Naive thymus-derived CD4-positive, alpha-beta T cell (primary cell): ENCODE results near the gene FAF1. TPM values are rescaled to one million over a fixed set of nuclear protein-coding genes. Genes with fewer than 3 reads are reported as not detected.
A peak's percentile ranks its signal among the peaks of the same experiment; 100 is the strongest.
"Not testable (repeated sequence)": the region's sequence is repeated elsewhere in the genome, so short reads cannot be mapped to it uniquely, and the experiment has no call there.

ENCODE experiments used
- ATAC-seq: fragments of 150-1000 bp; cut with Tn5 transposase; 2 replicates; pipeline ENCODE4 v1.10.0; 2021; ENCODE audit warnings: mild to moderate bottlenecking, moderate library complexity
- CTCF ChIA-PET: fragments of 350-600 bp; sonication (Branson Sonifier 250); formaldehyde crosslinking; loops from one replicate; lab custom pipeline; 2021; ENCODE audit warnings: antibody characterized with exemption; lab: Charles Lee
- POLR2A ChIA-PET: fragments of 350-600 bp; sonication (Branson Sonifier 250); formaldehyde crosslinking; loops from one replicate; lab custom pipeline; 2021; ENCODE audit warnings: antibody characterized with exemption, inconsistent platforms; lab: Charles Lee
- DNase-seq, 9 donors: peaks; one replicate each; pipeline versions ENCODE4 v3.0.0 to v3.0.0-alpha.2; 2020 to 2022; ENCODE audit warnings: mixed read lengths in 1 of 9
- H3K27ac ChIP-seq: one replicate; pipeline ENCODE4 v1.7.0; 2013; ENCODE audit warnings: mild to moderate bottlenecking, low read depth, low read length, moderate library complexity
- H3K27me3 ChIP-seq, 2 donors: one replicate each; pipeline ENCODE4 v1.7.0; 2013; ENCODE audit warnings: low read length in 2 of 2, mild to moderate bottlenecking in 2 of 2, moderate library complexity in 2 of 2; ENCODE audit not compliant: control insufficient read depth in 2 of 2, insufficient read depth in 2 of 2
- H3K36me3 ChIP-seq, 3 experiments: 1 replicate in 2 of 3; 2 replicates in 1 of 3; pipeline ENCODE4 v1.7.0; 2013; ENCODE audit warnings: low read length in 3 of 3, mild to moderate bottlenecking in 3 of 3, moderate library complexity in 1 of 3; ENCODE audit not compliant: insufficient read depth in 3 of 3, control insufficient read depth in 2 of 3
- H3K4me1 ChIP-seq, 2 donors: one replicate each; pipeline ENCODE4 v1.7.0; 2013; ENCODE audit warnings: low read length in 2 of 2, mild to moderate bottlenecking in 2 of 2, moderate library complexity in 1 of 2; ENCODE audit not compliant: control insufficient read depth in 2 of 2, insufficient read depth in 2 of 2
- H3K4me3 ChIP-seq: 2 replicates; pipeline ENCODE4 v1.7.0; 2013; ENCODE audit warnings: mild to moderate bottlenecking, low read length
- H3K9me3 ChIP-seq, 3 experiments: 1 replicate in 2 of 3; 2 replicates in 1 of 3; pipeline ENCODE4 v1.7.0; 2013; ENCODE audit warnings: low read length in 3 of 3; ENCODE audit not compliant: control insufficient read depth in 2 of 3
- H3K27ac Mint-ChIP-seq, 9 donors: one replicate each; pipeline ENCODE4 v1.8.0; 2020 to 2022; ENCODE audit warnings: mixed read lengths in 9 of 9, mild to moderate bottlenecking in 8 of 9, moderate library complexity in 5 of 9, inconsistent platforms in 2 of 9
- H3K27me3 Mint-ChIP-seq, 5 donors: one replicate each; pipeline ENCODE4 v1.8.0; 2021 to 2022; ENCODE audit warnings: mixed read lengths in 5 of 5, mild to moderate bottlenecking in 1 of 5
- H3K36me3 Mint-ChIP-seq, 5 donors: one replicate each; pipeline ENCODE4 v1.8.0; 2020 to 2022; ENCODE audit warnings: mixed read lengths in 5 of 5, mild to moderate bottlenecking in 3 of 5, inconsistent platforms in 1 of 5
- H3K4me1 Mint-ChIP-seq, 7 donors: one replicate each; pipeline ENCODE4 v1.8.0; 2020 to 2022; ENCODE audit warnings: mixed read lengths in 7 of 7, mild to moderate bottlenecking in 3 of 7, inconsistent platforms in 1 of 7
- H3K4me3 Mint-ChIP-seq, 10 donors: one replicate each; pipeline ENCODE4 v1.8.0; 2020 to 2022; ENCODE audit warnings: mild to moderate bottlenecking in 10 of 10, mixed read lengths in 10 of 10, moderate library complexity in 6 of 10, inconsistent platforms in 2 of 10
- H3K9me3 Mint-ChIP-seq, 11 donors: one replicate each; pipeline ENCODE4 v1.8.0; 2020 to 2022; ENCODE audit warnings: mixed read lengths in 11 of 11, mild to moderate bottlenecking in 4 of 11, inconsistent platforms in 1 of 11, moderate library complexity in 1 of 11
- intact Hi-C, 2 donors: fragments of 100-400 bp; cut with micrococcal nuclease; formaldehyde crosslinking; loops; one replicate each; pipeline ENCODE4 v1.15.1; 2023
- polyA plus RNA-seq, 2 donors: library from polyadenylated mRNA; unstranded; fragments of 300-500 nt; fragmentation: Illumina TruSeq; gene quantifications; one replicate each; pipeline ENCODE4 v1.2.3, GENCODE V29; 2021
- total RNA-seq, 6 experiments: library from RNA in 5 of 6; stranded (reverse) in 5 of 6; gene quantifications; 1 replicate in 5 of 6; 2 replicates in 1 of 6; pipeline ENCODE4 v1.2.3 and lab custom pipeline; 2021 to 2026

The FAF1 gene
- total and polyA plus RNA-seq, 7 experiments from 2014 or later = 36.9 to 66.6 (median 48.5) TPM

GRCh38 chr1:50910356-50910755 lies 49.7 kb downstream of the FAF1 start:
- Mint-ChIP-seq H3K4me1 (peaks cover 0 to 46% (median 22%) of the 10 kb centered on the region in 7 donors), H3K9me3 (peaks cover 0 to 27% (median 7%) of the 10 kb centered on the region in 11 donors), H3K36me3 (peaks cover 4 to 47% (median 16%) of the 10 kb centered on the region in 5 donors)
- H3K27ac Mint-ChIP-seq, H3K27me3 Mint-ChIP-seq, H3K36me3 ChIP-seq, H3K4me3 ChIP-seq, H3K9me3 ChIP-seq, intact Hi-C loops, H3K4me1 ChIP-seq, DNase-seq, H3K27me3 ChIP-seq, ATAC-seq, POLR2A ChIA-PET, H3K4me3 Mint-ChIP-seq, H3K27ac ChIP-seq: not testable (repeated sequence)
- CTCF ChIA-PET = interaction anchor here (0.7 kb wide), 1 partner anchor 19 kb away, joined by 3 read pairs; no protein-coding TSS in a partner anchor

- H3K4me3 ChIP-seq, CTCF ChIA-PET, ATAC-seq, H3K27me3 Mint-ChIP-seq, DNase-seq, intact Hi-C loops, POLR2A ChIA-PET, H3K4me3 Mint-ChIP-seq, H3K9me3 ChIP-seq, H3K27ac ChIP-seq, H3K27me3 ChIP-seq, H3K4me1 ChIP-seq, H3K36me3 ChIP-seq: not testable (repeated sequence)
- Mint-ChIP-seq H3K9me3 (peaks cover 0 to 28% (median 7%) of the 10 kb centered on the region in 11 donors), H3K4me1 (peaks cover 0 to 42% (median 19%) of the 10 kb centered on the region in 7 donors), H3K27ac (peak overlapping the region in 1 of 9 donors; percentile 41), H3K36me3 (peaks cover 4 to 24% (median 6%) of the 10 kb centered on the region in 5 donors)
These were observed 52.5 kb downstream of the FAF1 start for GRCh38 chr1:50907610-50908009.

- POLR2A ChIA-PET, H3K9me3 ChIP-seq, intact Hi-C loops, H3K27ac Mint-ChIP-seq, ATAC-seq, H3K4me3 ChIP-seq, H3K27me3 ChIP-seq, DNase-seq, H3K4me3 Mint-ChIP-seq, H3K36me3 ChIP-seq, H3K27ac ChIP-seq, CTCF ChIA-PET, H3K4me1 ChIP-seq, H3K27me3 Mint-ChIP-seq: not testable (repeated sequence)
- Mint-ChIP-seq H3K36me3 (peaks cover 4 to 18% (median 6%) of the 10 kb centered on the region in 5 donors), H3K4me1 (peaks cover 0 to 42% (median 22%) of the 10 kb centered on the region in 7 donors), H3K9me3 (peaks cover 0 to 26% (median 7%) of the 10 kb centered on the region in 11 donors)
These were observed 54.0 kb downstream of the FAF1 start for GRCh38 chr1:50906050-50906449.

- no peaks in the 10 kb centered on the region for H3K27me3 ChIP-seq
- ATAC-seq = no peak
- H3K36me3 ChIP-seq = no peaks in the 10 kb centered on the region
- CTCF ChIA-PET = no interaction called here
- Mint-ChIP-seq H3K4me3 (no peak overlapping the region), H3K4me1 (peaks cover 0 to 48% (median 33%) of the 10 kb centered on the region in 7 donors), H3K27me3 (no peaks in the 10 kb centered on the region), H3K27ac (no peak overlapping the region), H3K9me3 (peaks cover 0 to 10% (median 4%) of the 10 kb centered on the region in 11 donors), H3K36me3 (peaks cover 0 to 10% (median 6%) of the 10 kb centered on the region in 5 donors)
- H3K27ac ChIP-seq = no peak overlapping the region
- H3K4me1 ChIP-seq = no peaks in the 10 kb centered on the region
- DNase-seq = no peak
- H3K4me3 ChIP-seq = no peak overlapping the region
- H3K9me3 ChIP-seq = no peaks in the 10 kb centered on the region
- POLR2A ChIA-PET = no interaction called here
- intact Hi-C loops = no loop called here
These were observed 57.6 kb downstream of the FAF1 start for GRCh38 chr1:50902419-50902818.

- Mint-ChIP-seq H3K27ac (no peak overlapping the region), H3K27me3 (no peaks in the 10 kb centered on the region), H3K4me1 (peaks cover 0 to 47% (median 33%) of the 10 kb centered on the region in 7 donors), H3K4me3 (no peak overlapping the region), H3K9me3 (peaks cover 0 to 8% (median 2%) of the 10 kb centered on the region in 11 donors), H3K36me3 (peaks cover 0 to 10% (median 6%) of the 10 kb centered on the region in 5 donors)
- H3K4me3 ChIP-seq = no peak overlapping the region
- intact Hi-C loops = no loop called here
- ATAC-seq = no peak
- H3K4me1 ChIP-seq = no peaks in the 10 kb centered on the region
- no peak overlapping the region for H3K27ac ChIP-seq
- ChIA-PET POLR2A (no interaction called here), CTCF (no interaction called here)
- H3K9me3 ChIP-seq = no peaks in the 10 kb centered on the region
- no peaks in the 10 kb centered on the region for H3K27me3 ChIP-seq
- no peaks in the 10 kb centered on the region for H3K36me3 ChIP-seq
- DNase-seq = no peak
These were observed 58.2 kb downstream of the FAF1 start for GRCh38 chr1:50901872-50902271.

GRCh38 chr1:50898773-50899172 lies 61.3 kb downstream of the FAF1 start:
- Mint-ChIP-seq H3K4me3 (no peak overlapping the region), H3K27ac (peak overlapping the region in 1 of 9 donors; percentile 28), H3K4me1 (peaks cover 3 to 47% (median 42%) of the 10 kb centered on the region in 7 donors), H3K36me3 (peaks cover 0 to 30% (median 14%) of the 10 kb centered on the region in 5 donors), H3K9me3 (peaks cover 0 to 4% (median 0%) of the 10 kb centered on the region in 11 donors), H3K27me3 (no peaks in the 10 kb centered on the region)
- no peak for DNase-seq
- H3K4me3 ChIP-seq = no peak overlapping the region
- H3K4me1 ChIP-seq = no peaks in the 10 kb centered on the region
- ChIA-PET CTCF (no interaction called here), POLR2A (no interaction called here)
- no peak overlapping the region for H3K27ac ChIP-seq
- no peak for ATAC-seq
- H3K27me3 ChIP-seq = no peaks in the 10 kb centered on the region
- intact Hi-C loops = no loop called here
- no peaks in the 10 kb centered on the region for H3K36me3 ChIP-seq
- no peaks in the 10 kb centered on the region for H3K9me3 ChIP-seq

- ChIA-PET POLR2A (no interaction called here), CTCF (no interaction called here)
- H3K27me3 Mint-ChIP-seq = no peaks in the 10 kb centered on the region
These were observed 65.7 kb downstream of the FAF1 start for GRCh38 chr1:50894340-50894739.

More at GRCh38 chr1:50894340-50894739, 65.7 kb downstream of the FAF1 start:
- peaks cover 0 to 15% (median 3%) of the 10 kb centered on the region in 11 donors for H3K9me3 Mint-ChIP-seq
- Histone ChIP-seq H3K4me1 (no peaks in the 10 kb centered on the region), H3K27ac (no peak overlapping the region), H3K9me3 (no peaks in the 10 kb centered on the region), H3K36me3 (no peaks in the 10 kb centered on the region), H3K27me3 (no peaks in the 10 kb centered on the region), H3K4me3 (no peak overlapping the region)
- peaks cover 3 to 44% (median 41%) of the 10 kb centered on the region in 7 donors for H3K4me1 Mint-ChIP-seq
- no peak overlapping the region for H3K4me3 Mint-ChIP-seq
- DNase-seq (no peak), ATAC-seq (no peak)
- no peak overlapping the region for H3K27ac Mint-ChIP-seq
- intact Hi-C loops = no loop called here
- H3K36me3 Mint-ChIP-seq = peaks cover 16 to 44% (median 34%) of the 10 kb centered on the region in 5 donors
